T47D (cell line): ENCODE measurements around the gene RGS12.

ENCODE experiments used
- DNase-seq, 2 experiments: peaks; one replicate each; pipeline versions ENCODE4 v3.0.0 to v3.0.0-alpha.2; 2011 to 2012; ENCODE audit warnings: low read depth in 1 of 2, low spot score in 1 of 2
- JUND ChIP-seq: IDR thresholded peaks from 2 replicates; pipeline ENCODE4 v1.6.1; 2012; ENCODE audit warnings: low read depth
- in situ Hi-C: cut with HindIII; loops from 2 replicates; pipeline ENCODE4 v1.10.0; 2016; ENCODE audit warnings: low sequenced_read_pairs, low pct_unique_long_range_greater_than_20kb

Gene RGS12

DNA sequence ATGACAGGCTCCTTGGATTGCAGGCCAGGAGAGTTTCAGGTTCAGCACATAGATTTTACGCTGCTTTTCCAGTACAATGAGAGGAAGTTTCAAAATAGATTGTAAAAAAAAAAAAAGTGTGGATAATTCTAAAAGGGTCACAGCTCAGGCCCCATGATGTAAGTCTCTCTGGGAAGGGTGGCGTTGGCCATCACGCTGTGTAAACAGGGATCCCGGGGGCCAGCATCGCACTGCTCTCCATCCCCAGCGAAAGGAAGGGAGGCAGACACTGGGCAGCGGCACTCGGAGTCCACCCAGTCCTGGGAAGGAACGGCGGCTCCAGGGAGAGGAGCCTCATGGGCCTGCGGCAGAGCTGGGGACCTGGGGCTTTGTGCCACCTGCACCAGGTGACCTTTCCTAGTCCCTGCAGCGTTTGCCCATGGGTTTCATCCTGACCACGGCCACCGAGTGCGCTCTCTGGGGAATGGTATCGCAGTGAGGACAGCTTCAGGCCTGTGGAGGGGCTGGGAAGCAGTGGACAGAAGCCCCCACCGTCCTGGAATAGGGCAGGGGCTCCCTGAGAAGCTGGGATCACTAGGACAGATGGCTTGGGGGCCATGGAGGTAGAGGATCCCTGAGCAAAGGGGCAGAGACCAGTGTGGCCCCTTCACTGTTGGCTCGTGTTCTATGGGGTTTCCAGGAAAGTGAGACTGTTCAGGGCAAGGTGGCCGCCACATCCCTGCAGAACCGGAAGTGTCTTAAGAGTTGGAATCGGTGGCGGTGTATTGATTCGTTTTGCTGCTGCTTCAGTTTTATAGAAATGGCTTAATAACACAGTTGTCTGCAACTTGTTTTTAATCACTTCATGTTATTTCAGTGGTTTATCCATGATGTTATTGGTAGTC, 38.9 kb downstream of the RGS12 start:
- no peak for TF ChIP-seq JUND
- in situ Hi-C loops = no loop called here

DNA sequence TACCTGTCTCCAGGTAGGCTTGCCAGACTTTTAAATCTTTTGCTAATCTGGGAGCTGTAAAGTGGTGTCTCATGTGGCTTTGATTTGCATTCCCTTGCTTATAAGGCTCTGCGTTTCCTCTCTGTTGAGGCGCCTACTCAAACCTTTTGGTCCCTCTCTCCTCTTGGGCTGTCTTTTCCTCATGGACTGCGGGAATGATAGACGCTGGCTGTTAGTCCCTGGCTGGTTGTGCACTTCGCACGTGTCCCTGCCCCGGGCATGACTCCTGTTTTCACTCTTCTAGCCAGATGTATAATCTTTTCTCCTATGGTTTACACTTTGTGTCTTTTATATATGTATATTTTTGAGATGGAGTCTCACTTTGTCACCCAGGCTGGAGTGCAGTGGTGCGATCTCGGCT, 39.7 kb downstream of the RGS12 start:
- no peak for TF ChIP-seq JUND
- DNase-seq = no peak
- in situ Hi-C loops = no loop called here

More for the DNA sequence above, 38.9 kb downstream of the RGS12 start:
- no peak for DNase-seq

- TF ChIP-seq JUND = no peak
- no peak for DNase-seq
- in situ Hi-C loops = no loop called here
These were observed 41.5 kb downstream of the RGS12 start for GRCh38 chr4:3334316-3334715.

GRCh38 chr4:3335385-3335784, 42.6 kb downstream of the RGS12 start:
- in situ Hi-C loops = no loop called here
- no peak for TF ChIP-seq JUND
- no peak for DNase-seq

GRCh38 chr4:3335982-3336381, 43.2 kb downstream of the RGS12 start:
- in situ Hi-C loops = no loop called here

GRCh38 chr4:3336382-3337356, 43.8 kb downstream of the RGS12 start:
- no peak for TF ChIP-seq JUND
- in situ Hi-C loops = no loop called here
- no peak for DNase-seq

More at GRCh38 chr4:3335982-3336381, 43.2 kb downstream of the RGS12 start:
- no peak for DNase-seq
- no peak for TF ChIP-seq JUND

- no peak for TF ChIP-seq JUND
- DNase-seq = no peak
- in situ Hi-C loops = no loop called here
These were observed 44.5 kb downstream of the RGS12 start for GRCh38 chr4:3337357-3337732.

DNA sequence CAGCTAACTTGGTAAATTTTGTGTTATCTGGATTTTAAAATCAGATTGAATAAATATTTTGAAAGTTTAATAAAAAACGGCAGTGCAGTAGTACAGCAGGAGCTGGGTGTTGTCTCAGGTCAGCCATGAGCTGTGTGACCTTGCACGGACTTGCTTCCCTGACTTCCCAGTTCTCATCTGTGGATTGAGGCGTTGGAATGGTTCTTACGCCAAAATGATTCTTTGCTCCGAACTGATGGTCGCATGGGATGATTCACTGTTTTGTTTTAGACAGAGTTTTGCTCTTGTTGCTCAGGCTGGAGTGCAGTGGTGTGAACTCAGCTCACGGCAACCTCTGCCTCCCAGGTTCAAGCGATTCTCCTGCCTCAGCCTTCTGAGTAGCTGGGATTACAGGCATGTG, 45.0 kb downstream of the RGS12 start:
- in situ Hi-C loops = no loop called here
- DNase-seq = no peak
- no peak for TF ChIP-seq JUND

- in situ Hi-C loops = no loop called here
- no peak for DNase-seq
- no peak for TF ChIP-seq JUND
These were observed 45.6 kb downstream of the RGS12 start for GRCh38 chr4:3338321-3338838.

GRCh38 chr4:3338976-3339531, 46.2 kb downstream of the RGS12 start:
- DNase-seq = no peak
- no peak for TF ChIP-seq JUND
- in situ Hi-C loops = no loop called here

GRCh38 chr4:3339577-3339976, 46.8 kb downstream of the RGS12 start:
- TF ChIP-seq JUND = no peak
- no peak for DNase-seq
- in situ Hi-C loops = no loop called here

- in situ Hi-C loops = no loop called here
- TF ChIP-seq JUND = no peak
- no peak for DNase-seq
These were observed 47.3 kb downstream of the RGS12 start for GRCh38 chr4:3340038-3340699.
